Activated T-cell treated with anti-CD3 and anti-CD28 coated beads for 48 hours (primary cell): Measurements from ENCODE around the gene PAN3.

Experiments
- DNase-seq: peaks from one replicate; pipeline ENCODE4 v3.0.0-alpha.2; 2020; ENCODE audit warnings: low read depth

PAN3 gene

GRCh38 chr13:28338742-28339141 lies 200.4 kb downstream of the PAN3 start:
- DNase-seq: no peak

GRCh38 chr13:28339419-28339818 lies 201.1 kb downstream of the PAN3 start:
- no peak for DNase-seq

GRCh38 chr13:28340272-28340793 lies 202.0 kb downstream of the PAN3 start:
- DNase-seq: no peak

- DNase-seq: no peak
Observed at GRCh38 chr13:28342251-28342650, 203.9 kb downstream of the PAN3 start.

- DNase-seq: no peak
Observed at GRCh38 chr13:28344163-28344562, 205.8 kb downstream of the PAN3 start.
